Transverse colon (tissue), 3 donors: Measurements from ENCODE around the gene OLFM4.

Source experiments
- POLR2A ChIP-seq: fragments of 450-650 bp; IDR thresholded peaks from one replicate; pipeline ENCODE4 v1.6.1; 2016; ENCODE audit warnings: antibody characterized with exemption, mild to moderate bottlenecking, moderate library complexity
- TF ChIP-seq, protein P1 (sequence below), 5 experiments: fragments of 200-600 bp in 3 of 5; fragments of 450-650 bp in 2 of 5; sonication (generic) in 3 of 5; IDR thresholded peaks; 1 replicate in 2 of 5; 2 replicates in 3 of 5; pipeline ENCODE4 v1.5.1; 2016 to 2017; ENCODE audit warnings: antibody characterized with exemption in 5 of 5, inconsistent platforms in 3 of 5, mild to moderate bottlenecking in 2 of 5, moderate library complexity in 1 of 5

DNA sequence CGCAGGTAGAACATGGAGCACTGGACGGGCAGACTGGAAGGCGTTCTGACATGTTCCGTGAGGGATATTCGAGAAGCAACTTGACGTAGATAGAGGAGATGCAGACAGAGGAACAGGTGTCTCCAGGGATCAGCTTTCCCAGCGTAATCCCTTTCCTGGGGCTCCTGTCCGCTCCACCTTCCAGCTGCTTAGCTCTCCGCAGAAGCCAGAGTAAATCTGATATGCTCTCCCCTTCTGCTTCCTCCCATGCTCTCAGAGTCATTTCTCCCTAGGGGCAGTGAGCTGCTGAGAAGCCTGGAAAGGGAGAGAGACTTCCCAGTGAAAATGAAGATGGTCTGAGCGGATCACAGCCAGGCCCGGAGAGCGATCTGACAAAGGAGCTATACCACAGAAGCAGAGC lies 23.0 kb upstream of the OLFM4 start:
- no peak for TF ChIP-seq POLR2A
- TF ChIP-seq, protein P1, sequence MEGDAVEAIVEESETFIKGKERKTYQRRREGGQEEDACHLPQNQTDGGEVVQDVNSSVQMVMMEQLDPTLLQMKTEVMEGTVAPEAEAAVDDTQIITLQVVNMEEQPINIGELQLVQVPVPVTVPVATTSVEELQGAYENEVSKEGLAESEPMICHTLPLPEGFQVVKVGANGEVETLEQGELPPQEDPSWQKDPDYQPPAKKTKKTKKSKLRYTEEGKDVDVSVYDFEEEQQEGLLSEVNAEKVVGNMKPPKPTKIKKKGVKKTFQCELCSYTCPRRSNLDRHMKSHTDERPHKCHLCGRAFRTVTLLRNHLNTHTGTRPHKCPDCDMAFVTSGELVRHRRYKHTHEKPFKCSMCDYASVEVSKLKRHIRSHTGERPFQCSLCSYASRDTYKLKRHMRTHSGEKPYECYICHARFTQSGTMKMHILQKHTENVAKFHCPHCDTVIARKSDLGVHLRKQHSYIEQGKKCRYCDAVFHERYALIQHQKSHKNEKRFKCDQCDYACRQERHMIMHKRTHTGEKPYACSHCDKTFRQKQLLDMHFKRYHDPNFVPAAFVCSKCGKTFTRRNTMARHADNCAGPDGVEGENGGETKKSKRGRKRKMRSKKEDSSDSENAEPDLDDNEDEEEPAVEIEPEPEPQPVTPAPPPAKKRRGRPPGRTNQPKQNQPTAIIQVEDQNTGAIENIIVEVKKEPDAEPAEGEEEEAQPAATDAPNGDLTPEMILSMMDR (IDR thresholded peaks at IDR 0.05) = no peak
